ENCODE measurements around the gene SEMA3A.

- no peak for TF ChIP-seq YY1 (IDR thresholded peaks at IDR 0.05; ENCODE audit: insufficient read depth, insufficient replicate concordance, low read depth, low read length)
- no peak for TF ChIP-seq PRDM10 (CRISPR knock-in tag; IDR thresholded peaks at IDR 0.05; ENCODE audit: low read depth)
- no peak for TF ChIP-seq PCBP2 (optimal IDR thresholded peaks at IDR 0.05; ENCODE audit: low read depth, low read length, poor library complexity, severe bottlenecking)
- no peak for TF ChIP-seq IRF2 (CRISPR knock-in tag; IDR thresholded peaks at IDR 0.05)
- no peak for TF ChIP-seq ZFP36 (IDR thresholded peaks at IDR 0.05; ENCODE audit: borderline replicate concordance, low read depth, low read length, partially characterized antibody)
- TF ChIP-seq FOXA1 (IDR thresholded peaks at IDR 0.05): no peak
- TF ChIP-seq FOXA1 (CRISPR knock-in tag; IDR thresholded peaks at IDR 0.05): no peak
- TF ChIP-seq, protein P1, sequence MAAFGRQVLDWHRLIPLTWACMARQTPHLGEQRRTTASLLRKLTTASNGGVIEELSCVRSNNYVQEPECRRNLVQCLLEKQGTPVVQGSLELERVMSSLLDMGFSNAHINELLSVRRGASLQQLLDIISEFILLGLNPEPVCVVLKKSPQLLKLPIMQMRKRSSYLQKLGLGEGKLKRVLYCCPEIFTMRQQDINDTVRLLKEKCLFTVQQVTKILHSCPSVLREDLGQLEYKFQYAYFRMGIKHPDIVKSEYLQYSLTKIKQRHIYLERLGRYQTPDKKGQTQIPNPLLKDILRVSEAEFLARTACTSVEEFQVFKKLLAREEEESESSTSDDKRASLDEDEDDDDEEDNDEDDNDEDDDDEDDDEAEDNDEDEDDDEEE (CRISPR knock-in tag; IDR thresholded peaks at IDR 0.05): no peak
- TF ChIP-seq, protein P2, sequence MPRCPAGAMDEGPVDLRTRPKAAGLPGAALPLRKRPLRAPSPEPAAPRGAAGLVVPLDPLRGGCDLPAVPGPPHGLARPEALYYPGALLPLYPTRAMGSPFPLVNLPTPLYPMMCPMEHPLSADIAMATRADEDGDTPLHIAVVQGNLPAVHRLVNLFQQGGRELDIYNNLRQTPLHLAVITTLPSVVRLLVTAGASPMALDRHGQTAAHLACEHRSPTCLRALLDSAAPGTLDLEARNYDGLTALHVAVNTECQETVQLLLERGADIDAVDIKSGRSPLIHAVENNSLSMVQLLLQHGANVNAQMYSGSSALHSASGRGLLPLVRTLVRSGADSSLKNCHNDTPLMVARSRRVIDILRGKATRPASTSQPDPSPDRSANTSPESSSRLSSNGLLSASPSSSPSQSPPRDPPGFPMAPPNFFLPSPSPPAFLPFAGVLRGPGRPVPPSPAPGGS (CRISPR knock-in tag; IDR thresholded peaks at IDR 0.05): no peak
- no peak for TF ChIP-seq ZNF549 (CRISPR knock-in tag; IDR thresholded peaks at IDR 0.05)
- no peak for TF ChIP-seq CTCF (CRISPR knock-in tag; IDR thresholded peaks at IDR 0.05)
- no peak for TF ChIP-seq ZBTB1 (CRISPR knock-in tag; IDR thresholded peaks at IDR 0.05; ENCODE audit: borderline replicate concordance)
These were observed 35.2 kb downstream of the SEMA3A start for GRCh38 chr7:84159435-84159834.
